DND-41 (cell line): ENCODE results near the gene CDKN2D.

Source experiments
- EZH2 ChIP-seq: IDR thresholded peaks from 3 replicates; pipeline ENCODE4 v1.6.1; 2012; ENCODE audit warnings: borderline replicate concordance, low read depth, mild to moderate bottlenecking, moderate library complexity, low read length, inconsistent platforms; ENCODE audit not compliant: severe bottlenecking
- TF ChIP-seq, protein P1 (sequence below): IDR thresholded peaks from 2 replicates; pipeline ENCODE4 v1.5.1; 2012; ENCODE audit warnings: borderline replicate concordance, low read length, moderate library complexity, mild to moderate bottlenecking; ENCODE audit not compliant: poor library complexity, severe bottlenecking; ENCODE audit errors: extremely low read depth

- TF ChIP-seq, protein P1, sequence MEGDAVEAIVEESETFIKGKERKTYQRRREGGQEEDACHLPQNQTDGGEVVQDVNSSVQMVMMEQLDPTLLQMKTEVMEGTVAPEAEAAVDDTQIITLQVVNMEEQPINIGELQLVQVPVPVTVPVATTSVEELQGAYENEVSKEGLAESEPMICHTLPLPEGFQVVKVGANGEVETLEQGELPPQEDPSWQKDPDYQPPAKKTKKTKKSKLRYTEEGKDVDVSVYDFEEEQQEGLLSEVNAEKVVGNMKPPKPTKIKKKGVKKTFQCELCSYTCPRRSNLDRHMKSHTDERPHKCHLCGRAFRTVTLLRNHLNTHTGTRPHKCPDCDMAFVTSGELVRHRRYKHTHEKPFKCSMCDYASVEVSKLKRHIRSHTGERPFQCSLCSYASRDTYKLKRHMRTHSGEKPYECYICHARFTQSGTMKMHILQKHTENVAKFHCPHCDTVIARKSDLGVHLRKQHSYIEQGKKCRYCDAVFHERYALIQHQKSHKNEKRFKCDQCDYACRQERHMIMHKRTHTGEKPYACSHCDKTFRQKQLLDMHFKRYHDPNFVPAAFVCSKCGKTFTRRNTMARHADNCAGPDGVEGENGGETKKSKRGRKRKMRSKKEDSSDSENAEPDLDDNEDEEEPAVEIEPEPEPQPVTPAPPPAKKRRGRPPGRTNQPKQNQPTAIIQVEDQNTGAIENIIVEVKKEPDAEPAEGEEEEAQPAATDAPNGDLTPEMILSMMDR, result no peak
- TF ChIP-seq EZH2, result no peak
Observed at GRCh38 chr19:10604460-10604980, 35.7 kb upstream of the CDKN2D start.
